GM21360 (cell line): ENCODE data around the gene ANP32D.
"Not testable (repeated sequence)": the region's sequence is repeated elsewhere in the genome, so short reads cannot be mapped to it uniquely, and the experiment has no call there.

Experiments
- ATAC-seq: cut with Tn5 transposase; IDR thresholded peaks from one replicate; pipeline ENCODE4 v1.9.1; 2021; ENCODE audit warnings: mild to moderate bottlenecking, moderate library complexity; ENCODE audit not compliant: unreplicated experiment

ANP32D gene

GRCh38 chr12:48472259-48472658 lies at the start of gene ANP32D:
ANP32D (plus strand) TSS chr12:48472559; CDS start chr12:48472665, 106 bp downstream.
- no peak for ATAC-seq

DNA sequence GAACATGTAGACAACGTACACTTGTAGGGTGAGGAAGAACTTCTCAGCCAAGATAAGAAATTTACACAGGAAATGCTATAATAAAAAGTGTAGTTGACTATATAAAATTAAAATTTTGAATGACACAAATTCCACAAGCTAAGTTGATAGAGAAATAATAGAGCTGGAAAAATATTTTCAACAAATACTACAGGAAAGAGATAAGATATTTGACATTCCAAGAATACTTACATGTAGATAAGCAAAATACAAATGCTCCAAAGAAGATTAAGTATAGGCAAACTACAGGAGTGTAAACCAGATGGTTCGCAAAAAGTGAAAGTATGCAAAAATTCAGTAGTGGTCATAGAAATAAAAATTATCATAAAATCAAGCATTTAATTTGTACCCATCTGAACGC lies 49.2 kb upstream of the ANP32D start:
- no peak for ATAC-seq

DNA sequence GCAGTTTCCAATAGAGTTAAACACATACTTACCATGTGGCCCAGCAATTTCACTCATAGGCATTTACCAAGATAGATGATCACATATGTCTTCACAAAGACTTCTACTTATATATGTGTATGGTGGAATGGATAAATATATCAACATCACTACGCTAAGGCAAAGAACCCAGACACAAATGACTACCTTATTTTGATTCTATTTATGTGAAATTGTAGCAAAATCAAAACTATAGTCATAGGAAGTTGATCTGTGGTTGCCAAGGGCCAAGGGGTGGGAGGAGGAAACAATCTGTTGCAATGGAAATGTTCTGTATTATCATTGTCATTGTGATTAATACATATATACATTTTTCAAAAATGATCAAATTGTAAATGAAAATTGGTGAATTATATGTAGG lies 47.7 kb upstream of the ANP32D start:
- ATAC-seq: no peak

DNA sequence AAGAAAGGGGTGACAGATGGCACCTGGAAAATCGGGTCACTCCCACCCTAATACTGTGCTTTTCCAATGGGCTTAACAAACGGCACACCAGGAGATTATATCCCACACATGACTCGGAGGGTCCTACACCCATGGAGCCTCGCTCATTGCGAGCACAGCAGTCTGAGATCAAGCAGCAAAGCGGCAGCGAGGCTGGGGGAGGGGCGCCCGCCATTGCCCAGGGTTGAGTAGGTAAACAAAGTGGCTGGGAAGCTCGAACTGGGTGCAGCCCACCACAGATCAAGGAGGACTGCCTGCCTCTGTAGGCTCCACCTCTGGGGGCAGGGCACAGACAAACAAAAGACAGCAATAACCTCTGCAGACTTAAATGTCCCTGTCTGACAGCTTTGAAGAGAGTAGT lies 38.3 kb upstream of the ANP32D start:
- ATAC-seq: not testable (repeated sequence)

DNA sequence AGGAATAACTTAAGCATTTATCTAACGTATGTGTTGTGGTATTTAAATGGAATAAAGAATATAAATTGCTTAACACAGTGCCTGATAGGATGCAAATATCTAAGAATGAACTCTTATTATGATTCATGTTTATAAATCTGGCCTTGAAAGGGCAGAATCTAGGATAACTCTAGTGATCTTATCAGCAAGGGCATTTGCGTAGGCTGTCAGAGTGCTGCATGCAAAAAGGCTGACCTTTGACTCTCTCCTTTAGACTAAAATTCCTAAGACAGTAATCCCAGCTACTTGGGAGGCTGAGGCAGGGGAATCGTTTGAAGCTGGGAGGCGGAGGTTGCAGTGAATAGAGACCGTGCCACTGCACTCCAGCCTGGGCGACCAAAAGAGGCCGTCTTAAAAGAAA lies 31.3 kb upstream of the ANP32D start:
- ATAC-seq: no peak

- ATAC-seq: no peak
Measured at GRCh38 chr12:48442179-48442847, 30.0 kb upstream of the ANP32D start.

DNA sequence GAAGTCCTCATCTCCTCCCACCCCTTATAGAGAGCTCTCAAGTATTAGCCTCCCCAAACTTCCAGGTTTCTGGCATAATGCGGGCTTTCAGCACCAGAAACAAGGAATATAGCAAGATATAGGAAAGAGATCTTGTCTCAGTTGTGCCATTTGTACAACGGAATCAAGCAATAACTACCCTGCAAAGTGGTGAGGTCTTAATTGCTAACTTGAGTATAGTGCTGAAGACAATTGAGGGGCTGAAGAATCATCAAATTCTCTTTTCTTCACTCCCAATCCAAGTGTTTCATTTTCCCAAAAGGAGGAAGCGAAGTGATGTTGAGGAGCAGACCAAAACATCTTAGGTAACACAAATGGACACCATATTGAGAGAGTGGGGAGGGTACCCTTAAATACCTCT lies 26.8 kb upstream of the ANP32D start:
- no peak for ATAC-seq

GRCh38 chr12:48446161-48446776 lies 26.1 kb upstream of the ANP32D start:
- ATAC-seq: no peak

GRCh38 chr12:48447755-48448154 lies 24.6 kb upstream of the ANP32D start:
- no peak for ATAC-seq

GRCh38 chr12:48451372-48451771 lies 21.0 kb upstream of the ANP32D start:
- no peak for ATAC-seq

GRCh38 chr12:48452961-48453360 lies 19.4 kb upstream of the ANP32D start:
- ATAC-seq: not testable (repeated sequence)

DNA sequence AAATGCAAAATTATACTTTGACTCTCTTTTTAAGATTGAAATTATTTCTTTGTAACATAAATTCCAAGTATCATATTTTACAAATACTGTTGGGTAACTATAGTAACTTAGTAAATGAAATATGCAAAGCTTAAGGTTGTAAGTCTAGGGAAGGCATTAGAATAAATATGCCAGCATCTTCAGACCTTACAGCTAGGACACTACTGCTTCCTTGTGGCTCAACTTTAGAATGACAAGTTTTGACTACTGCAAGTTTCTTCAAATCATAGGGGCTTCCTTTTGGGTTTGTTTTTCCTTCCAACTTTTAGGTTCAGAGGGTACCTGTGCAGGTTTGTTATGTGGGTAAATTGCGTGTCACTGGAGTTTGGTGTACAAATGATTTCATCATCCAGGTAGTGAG lies 17.7 kb upstream of the ANP32D start:
- ATAC-seq: no peak

GRCh38 chr12:48455116-48455515 lies 17.2 kb upstream of the ANP32D start:
- ATAC-seq: no peak

DNA sequence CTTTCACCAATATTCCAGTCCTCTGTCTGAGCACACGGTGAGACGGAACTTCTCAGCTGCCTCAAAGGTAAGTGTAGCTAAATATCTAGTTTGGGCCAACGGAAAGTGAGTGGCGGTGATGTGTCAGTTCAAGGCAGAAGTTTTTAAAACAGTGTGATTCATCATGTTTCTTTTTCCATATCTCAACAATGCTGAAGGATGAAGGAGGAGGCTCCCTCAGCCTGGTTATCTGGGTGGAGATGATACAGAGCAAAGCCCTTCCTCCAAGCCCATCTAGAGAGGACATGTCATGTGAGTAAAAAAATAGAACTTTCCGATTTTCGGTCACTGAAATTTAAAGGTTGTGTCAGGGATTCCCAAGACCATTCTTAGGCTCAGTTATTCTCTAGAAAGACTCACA lies 13.1 kb upstream of the ANP32D start:
- ATAC-seq: no peak

DNA sequence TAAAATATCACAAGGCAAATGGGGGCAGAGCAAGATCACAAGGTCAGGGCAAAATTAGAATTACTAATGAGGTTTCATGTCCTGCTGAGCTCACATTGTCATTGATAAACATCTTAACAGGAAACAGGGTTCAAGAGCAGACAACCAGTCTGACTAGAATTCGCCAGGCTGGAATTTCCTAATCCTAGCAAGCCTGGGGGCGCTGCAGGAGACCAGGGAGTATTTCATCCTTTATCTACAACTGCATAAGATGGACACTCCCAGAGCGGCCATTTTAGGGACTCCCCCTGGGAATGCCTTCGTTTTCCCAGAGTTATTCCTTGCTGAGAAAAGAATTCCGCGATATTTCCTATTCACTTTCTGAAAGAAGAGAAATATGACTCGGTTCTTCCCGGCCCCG lies 3.3 kb upstream of the ANP32D start:
- not testable (repeated sequence) for ATAC-seq

- no peak for ATAC-seq
Measured at GRCh38 chr12:48473061-48473460, 702 bp downstream of the ANP32D start.

DNA sequence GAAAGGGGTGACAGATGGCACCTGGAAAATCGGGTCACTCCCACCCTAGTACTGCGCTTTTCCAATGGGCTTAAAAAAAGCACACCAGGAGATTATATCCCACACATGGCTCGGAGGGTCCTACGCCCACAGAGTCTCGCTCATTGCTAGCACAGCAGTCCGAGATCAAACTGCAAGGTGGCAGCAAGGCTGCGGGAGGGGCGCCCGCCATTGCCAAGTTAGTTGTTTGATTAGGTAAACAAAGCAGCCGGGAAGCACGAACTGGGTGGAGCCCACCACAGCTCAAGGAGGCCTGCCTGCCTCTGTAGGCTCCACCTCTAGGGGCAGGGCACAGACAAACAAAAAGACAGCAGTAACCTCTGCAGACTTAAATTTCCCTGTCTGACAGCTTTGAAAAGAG lies 2.1 kb downstream of the ANP32D start:
- ATAC-seq: not testable (repeated sequence)

DNA sequence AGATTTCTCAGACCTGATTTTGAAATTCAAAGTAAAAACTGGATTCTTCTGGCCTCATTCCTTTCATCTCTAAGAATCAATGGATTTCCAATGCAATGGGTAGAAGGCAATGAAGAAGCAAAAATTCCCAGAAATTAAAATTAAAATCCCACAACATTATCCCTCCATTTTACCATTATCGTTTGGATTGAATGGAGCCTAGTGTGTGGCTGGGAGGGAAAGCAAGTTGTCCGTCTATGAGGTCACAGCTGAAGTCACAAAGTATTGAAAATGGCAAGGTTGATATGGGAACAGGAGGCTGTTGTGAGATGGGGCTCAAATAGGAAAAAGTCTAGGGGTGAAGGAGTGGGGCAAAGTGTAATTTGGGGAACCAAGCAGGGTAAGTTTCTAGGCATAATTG lies 9.8 kb downstream of the ANP32D start, which contains the start of gene C12orf54:
Gene C12orf54 (plus strand): TSS at position 301 of the 400 bp plus-strand sequence. CDS start 799 bp downstream, outside the sequence.
- ATAC-seq: no peak

DNA sequence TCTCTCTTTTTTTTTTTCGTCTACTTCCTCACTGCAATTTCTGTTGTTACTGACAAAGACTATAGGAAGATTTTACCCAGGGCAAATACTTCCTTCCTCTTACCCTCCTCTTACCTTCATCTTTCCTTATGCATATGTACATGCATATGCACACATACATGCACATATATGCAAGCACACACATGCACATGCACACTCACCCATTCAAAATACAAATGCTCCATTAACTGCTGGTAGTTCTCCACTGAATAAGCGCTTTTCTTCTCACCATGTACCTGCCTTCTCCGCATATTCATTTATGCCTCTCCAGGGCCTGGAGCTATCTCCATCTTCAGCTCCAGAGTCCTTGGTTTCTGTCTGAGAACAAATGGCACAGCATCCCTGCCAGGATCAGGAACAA lies 10.6 kb downstream of the ANP32D start:
- ATAC-seq: no peak

GRCh38 chr12:48486261-48486660 lies 13.9 kb downstream of the ANP32D start:
- no peak for ATAC-seq

DNA sequence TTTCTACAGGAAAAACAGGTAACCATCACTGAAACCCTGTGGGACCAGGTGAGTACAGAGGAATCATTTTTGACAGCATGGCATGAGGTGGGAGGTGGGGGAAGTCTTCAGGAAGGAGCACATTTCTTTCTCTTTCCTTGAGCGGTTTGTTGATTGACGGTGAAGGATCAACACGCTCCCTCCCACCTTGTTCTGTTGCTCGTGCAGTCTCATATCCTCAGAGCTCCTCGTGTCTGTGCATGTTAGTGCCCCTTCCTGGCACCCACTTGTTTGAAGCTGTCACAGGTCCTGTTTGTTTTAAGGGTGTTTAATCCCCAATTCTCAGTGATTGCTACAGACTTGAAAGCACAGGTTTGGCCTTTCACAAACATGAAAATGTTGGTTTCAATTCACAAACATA lies 14.3 kb downstream of the ANP32D start:
- ATAC-seq: no peak

GRCh38 chr12:48489012-48489411 lies 16.7 kb downstream of the ANP32D start:
- ATAC-seq: peak; percentile 95

DNA sequence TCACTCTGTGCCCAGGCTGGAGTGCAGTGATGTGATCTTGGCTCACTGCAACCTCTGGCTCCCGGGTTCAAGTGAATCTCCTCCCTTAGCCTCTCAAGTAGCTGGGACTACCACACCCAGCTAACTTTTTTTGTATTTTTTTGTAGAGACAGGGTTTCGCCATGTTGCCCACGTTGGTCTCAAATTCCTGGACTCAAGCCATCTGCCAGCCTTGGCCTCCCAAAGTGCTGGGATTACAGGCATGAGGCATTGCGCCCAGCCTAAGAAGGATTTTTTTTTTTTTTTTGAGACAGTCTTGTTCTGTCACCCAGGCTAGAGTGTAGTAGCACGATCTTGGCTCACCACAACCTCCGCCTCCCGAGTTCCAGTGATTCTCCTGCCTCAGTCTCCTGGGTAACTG lies 17.1 kb downstream of the ANP32D start:
- not testable (repeated sequence) for ATAC-seq
